IPS DF 19.7 (cell line): ENCODE data around the gene KIDINS220.
"Not testable (repeated sequence)": the region's sequence is repeated elsewhere in the genome, so short reads cannot be mapped to it uniquely, and the experiment has no call there.

ENCODE experiments used
- DNase-seq: peaks from one replicate; pipeline ENCODE4 v3.0.0-alpha.2; 2013; ENCODE audit warnings: low read depth, low spot score

The KIDINS220 gene

DNA sequence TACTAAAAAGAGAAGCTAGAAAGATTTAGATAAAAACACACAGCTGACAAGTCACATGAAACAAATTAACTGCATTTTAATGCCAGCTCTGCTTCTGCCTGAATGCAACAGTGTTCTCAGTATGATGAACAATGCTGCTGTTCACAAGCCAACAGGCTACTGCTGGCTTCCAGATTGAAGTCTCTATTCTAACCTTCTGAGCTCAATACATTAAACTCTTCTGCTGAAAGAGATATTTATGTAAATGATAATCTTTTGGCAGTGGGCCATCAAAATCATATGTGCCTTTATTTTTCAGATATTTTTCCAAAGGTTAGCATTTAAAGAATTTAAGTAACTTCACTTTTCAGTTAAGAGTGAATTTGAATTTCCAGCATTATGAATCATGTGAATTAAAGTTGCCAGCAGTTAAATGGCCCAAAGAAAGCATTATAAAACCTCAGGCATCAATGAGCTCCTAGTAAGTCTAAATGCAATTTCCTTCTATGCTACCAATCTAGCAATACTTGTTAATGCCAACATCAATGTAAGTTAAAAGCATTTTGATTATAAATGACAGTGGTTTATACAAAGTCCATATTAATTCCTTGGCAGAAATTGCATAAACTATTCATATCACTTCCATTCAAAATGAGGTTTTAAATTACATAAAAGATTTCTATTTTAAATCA is 83.2 kb downstream of the KIDINS220 start:
- no peak for DNase-seq

DNA sequence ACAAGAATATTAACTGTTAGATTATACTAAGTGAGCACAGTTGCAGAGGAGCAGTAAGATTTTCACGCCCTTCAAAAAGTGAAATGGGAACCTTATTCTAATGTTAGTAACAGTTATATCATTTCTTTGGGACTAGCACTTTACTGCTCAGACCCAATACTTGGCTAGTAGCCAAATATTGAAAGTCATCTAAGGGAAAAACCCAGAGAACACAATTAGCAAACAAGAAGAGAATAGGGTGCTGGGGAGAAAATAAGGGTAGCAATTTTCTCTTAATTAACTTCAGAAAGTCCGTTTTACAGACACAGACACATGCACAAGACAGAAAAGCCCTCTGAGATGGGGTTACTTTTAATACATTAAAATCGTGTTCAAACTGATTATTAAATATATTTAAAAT is 83.8 kb downstream of the KIDINS220 start:
- no peak for DNase-seq

DNA sequence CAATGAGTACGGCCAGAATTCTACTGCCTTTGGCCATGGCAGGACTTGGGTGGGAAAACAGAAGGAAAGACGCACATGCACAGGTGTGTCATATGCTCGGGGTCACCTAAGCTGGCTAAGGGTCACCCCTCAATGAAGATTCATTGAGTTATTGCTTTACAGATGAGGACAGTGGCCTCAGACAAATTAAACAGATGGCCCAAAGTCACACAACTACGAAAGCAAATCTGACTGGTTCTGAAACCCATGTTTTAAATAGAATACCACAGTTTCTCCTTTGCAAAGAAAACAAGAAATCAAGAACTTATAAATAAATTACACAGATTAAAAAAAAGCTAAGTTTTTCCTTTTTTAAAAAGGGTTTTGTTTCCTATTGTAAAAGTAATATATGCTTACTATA is 85.0 kb downstream of the KIDINS220 start:
- DNase-seq: no peak

DNA sequence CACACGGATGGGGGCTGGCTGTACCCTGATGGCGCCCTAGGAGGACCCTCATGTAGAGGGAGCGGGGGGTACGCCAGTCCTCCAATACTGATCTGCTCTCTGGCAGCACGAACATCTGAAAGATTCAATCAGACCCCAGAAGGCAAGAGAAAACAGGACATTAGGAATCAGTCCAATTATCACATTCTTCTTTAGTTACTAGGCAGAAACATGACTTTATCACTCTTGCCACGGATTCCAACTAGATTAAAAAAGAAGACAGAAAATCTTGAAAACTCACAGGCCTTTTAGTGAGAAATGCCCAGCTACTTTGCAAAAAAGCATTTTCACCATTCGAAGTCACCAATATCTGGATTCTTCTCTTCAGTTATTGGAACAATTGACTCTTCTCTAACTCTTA is 87.2 kb downstream of the KIDINS220 start:
- DNase-seq: no peak

DNA sequence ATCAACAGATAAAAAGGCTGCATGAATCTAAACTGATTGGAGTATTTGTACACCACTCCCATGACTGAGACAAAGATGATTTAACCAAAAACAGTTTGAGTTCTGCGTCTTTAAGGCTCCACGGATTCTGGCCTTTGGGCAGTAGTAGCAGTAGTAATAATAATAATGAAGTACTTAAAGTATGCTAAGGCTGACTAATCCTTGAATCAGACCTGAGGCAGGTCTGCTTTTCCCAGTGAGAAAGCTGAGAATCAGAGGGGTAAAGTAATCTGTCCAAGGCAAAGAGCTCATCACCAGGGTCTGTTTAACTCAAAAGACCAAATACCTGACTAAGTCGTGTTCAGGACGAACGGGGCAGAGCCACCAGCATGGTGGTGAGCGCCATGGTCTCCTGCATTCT is 94.2 kb downstream of the KIDINS220 start:
- no peak for DNase-seq

DNA sequence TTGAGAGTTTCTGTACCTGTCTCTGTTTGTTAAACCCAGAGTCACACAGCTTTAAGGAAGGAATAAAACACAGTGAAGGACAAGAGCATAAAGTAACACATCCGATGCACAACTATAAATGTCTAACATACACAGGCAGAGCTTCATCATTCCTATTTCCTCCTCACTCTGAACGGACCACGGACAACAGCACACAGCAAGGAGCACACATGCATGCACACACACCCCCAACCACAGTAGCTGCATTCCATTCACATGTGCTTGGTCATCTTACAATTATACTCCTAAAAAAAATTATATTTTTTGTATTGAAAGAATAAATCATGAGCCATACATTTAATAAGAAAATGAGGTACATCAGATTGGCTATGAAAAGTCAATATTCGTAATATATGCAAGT is 97.3 kb downstream of the KIDINS220 start:
- DNase-seq: no peak

DNA sequence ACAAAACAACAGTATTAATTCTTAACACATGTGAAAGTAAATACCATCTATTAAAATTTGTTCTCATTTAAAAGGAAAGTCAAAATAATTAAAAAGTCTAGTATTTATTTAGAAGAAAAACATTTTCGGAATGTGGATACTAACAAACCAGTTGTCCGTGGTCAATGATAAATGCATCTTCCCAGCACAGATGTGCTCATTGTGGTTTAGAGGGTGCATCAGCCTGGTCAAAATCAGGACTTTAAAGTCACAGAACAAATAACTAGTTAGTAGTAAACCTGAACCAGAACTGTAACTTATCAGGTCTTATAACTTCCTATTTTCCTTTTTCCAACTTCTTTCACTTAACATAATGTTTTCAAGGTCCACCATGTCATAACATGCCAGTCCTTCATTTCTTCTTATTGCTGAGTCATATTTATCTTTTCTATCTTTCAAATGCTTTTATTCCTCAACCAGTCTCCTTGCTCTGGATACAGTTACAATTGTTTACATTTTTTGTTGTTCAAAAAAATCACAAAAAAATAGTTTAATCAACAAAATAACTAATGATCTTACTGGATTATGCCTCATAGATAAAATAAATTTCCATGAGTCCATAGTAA is 99.7 kb downstream of the KIDINS220 start:
- no peak for DNase-seq

DNA sequence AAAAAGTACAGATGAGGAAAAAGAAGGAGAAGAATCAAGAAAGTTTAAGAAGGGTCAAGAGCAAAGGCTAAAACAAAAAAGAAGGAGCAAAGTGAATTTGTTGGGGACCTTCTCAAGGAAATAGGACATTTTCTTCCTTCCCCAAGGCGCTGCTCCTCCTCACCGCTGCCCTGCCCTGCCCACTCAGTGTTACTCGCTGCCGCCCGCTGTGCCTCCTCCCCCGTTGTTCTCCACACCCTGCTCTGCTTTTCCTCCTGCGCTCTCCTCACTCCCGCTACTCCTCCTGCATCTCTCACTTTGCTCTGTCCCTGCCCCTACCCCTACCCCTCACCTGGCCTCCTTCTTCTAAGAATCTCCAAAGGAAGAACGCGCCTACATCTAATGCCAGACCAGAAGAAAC is 104.8 kb downstream of the KIDINS220 start:
- DNase-seq: no peak

DNA sequence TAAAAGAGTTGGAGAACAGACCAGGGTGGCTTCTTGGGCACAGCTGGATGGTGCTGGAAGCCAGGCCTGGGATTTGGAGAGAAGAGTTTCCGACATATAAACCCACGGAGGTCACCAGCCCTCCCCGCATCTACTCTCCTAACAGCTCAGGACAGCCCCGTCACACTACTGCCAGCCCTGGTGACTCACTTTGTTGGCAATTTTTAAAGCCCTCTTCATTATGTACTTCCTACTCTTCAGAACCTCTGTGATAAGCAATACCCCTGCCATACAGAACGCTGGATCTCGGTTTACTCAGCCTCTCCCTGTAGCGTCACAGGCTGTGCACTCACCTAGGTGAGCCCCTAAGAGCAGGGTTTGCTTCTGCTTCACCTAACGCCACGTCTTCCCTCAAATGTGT is 107.5 kb downstream of the KIDINS220 start:
- DNase-seq: no peak

DNA sequence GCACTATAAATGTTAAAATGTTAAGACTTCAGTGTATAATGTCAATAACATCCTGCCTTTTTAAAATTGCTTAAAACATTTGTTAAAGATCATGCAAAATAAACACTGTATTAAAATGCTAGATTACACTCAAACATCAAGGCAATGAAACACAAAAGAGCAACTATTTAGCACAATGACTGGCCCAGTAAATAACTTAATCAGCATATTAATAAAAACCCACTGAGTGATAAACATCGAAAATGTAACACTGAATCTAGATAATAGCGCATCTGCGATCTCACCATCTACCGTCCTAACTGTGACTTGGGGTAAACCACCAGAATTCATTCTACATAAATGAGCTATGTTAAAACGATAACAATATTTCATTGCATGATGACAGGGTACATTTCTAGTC is 108.3 kb downstream of the KIDINS220 start:
- not testable (repeated sequence) for DNase-seq

DNA sequence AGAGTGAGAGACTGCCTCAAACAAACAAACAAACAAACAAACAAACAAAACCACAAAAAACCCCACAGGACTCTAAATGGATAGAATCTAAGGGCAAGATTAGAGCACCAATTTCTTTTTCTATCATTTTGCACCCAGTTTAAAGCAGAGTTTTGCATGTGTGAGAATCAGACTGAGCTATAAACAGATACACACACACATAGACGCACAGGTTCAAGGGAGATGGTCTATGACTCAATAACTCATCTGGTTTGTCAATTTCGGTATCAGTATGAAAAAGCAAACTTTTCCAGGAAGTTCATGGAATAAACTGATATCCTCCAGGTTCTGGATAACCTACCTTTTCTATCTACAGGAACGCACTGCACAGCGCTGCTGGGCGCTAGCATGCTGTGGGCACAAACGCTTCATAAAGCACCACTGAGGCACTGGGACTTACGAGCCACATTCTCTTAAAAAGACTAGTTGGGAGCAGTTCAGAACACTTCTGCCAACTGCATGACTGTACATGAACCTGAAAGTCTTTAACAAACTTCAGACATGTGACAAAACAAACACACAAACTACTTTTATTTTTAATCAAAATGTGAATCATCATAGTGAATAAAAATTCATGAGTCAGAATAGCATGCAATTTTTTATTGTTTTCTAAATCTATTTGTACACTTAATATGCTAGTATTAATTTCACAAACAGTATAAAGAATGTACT is 109.0 kb downstream of the KIDINS220 start:
- DNase-seq: no peak

DNA sequence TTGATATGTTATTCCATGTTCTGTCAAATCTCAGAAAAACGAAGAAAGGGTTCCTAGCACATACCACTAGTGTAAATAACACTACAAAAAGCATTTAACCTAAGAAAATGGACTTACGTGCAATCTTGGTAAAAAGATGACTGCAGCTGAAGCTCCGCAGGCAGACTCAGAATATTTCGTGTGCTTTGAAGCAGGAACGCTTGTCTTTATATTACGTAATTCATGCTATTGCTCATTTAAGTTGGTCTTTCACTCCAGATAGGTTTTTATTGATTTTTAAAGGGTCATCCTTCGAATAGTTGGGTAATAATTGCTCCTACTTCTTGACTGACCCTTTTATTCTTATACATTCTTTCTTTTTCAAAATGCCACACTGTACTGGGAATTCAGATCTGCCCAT is 111.6 kb downstream of the KIDINS220 start:
- DNase-seq: no peak

DNA sequence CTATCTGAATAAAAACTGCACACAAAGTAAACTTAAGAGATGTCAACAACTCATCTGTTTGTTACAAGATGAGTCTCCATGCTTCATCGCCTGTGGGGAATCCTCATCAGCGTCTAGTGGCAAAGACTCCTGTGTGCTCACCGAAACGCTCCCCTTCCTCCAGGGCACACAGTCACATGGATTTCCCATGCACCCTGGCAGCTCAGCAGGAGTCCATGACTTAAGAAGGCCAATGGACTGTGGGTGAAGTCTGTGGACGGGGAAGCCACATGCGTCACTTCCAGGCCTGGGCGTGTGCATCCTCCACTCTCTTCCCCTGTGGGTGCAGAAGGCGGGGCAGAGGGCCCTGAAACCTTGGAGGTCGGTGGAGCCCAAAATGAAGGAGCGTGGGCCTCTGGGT is 114.4 kb downstream of the KIDINS220 start:
- no peak for DNase-seq

DNA sequence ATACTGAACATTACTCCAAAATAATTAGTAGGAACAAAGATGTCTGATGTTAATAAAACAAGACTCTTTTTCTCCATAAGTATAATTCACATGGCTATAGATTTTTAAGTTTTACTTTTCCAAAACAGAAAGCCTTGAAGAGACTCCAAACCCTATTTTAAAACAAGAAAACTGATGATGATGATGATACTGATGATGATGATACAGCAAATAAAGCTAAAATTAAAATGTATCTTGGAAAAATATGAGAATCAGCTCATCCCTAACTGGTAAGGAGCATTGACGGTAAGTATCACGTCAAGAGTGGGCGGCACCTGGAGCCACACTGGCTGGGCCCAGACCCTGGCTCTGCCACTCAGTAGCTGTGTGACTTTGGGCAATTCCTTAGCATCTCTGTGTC is 116.0 kb downstream of the KIDINS220 start:
- DNase-seq: no peak

DNA sequence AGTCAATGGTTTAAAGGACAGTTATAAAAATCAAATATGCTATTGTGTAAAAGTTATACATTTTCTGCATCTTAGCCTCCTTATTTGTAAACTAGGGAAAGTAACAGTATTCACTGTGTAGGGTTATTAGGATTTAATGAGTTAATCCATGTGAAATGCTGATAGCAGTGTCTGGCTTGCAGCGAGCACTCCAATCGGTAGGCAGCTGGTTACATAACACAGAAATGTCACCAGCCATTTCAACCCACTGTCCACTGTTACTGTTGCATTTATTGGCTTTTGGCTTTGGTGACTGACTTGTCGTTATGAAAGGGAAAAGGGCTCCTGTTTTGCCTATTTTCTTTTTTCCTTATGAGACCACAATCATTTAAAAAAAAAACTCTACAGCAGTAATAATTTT is 116.7 kb downstream of the KIDINS220 start:
- DNase-seq: no peak

DNA sequence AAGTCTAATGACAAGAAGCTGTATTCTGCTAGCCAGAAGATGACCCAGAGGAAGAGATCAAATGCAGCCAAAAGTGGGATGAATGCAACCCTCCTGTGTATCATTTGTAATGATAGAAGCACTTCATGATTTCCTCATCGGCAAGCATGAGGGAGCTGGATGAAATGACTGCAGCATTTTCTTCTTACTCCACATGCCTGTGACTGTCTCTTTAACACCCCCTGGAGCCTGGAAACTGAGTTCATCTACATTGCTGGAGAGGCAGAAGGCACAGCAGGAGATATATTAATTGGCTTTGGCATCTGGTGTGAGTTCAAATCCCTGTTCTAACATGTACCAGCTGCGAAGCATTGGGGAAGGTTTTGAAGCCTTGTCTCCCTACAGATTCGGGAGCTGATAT is 117.9 kb downstream of the KIDINS220 start:
- no peak for DNase-seq

DNA sequence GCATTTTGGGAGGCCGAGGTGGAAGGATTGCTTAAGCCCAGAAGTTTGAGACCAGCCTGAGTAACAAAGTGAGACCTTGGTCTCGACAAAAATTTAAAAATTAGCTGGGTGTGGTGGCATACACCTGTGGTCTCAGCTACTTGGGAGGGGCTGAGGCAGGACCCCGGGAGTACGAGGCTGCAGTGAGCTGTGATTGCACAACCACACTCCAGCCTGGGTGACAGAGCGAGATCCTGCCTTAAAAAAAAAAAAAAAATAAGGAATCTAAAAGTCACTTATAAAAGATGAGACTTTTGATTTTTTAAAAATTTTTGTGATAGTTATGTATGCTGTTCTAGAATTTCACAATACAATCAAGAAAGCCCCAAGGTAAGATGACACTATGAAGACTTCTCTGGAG is 122.4 kb downstream of the KIDINS220 start:
- DNase-seq: no peak

DNA sequence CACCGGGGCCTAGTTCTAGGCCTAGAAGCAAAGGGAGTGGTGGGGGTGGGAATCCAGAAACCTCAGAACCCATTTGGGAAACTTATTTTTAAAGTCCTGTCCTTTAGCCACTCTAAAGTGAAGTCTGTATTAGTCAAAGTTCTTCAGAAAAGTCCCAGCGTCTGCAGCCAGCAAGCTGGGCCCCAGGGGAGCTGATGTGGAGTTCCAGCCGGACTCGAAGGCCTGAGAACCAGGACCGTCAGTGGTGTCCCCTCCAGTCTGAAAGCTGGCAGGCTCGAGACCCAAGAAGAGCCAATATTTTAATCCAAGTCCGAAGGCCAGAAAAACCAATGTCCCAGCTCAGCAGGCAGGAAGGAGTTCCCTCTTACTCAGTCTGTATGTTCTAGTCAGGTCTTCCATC is 123.1 kb downstream of the KIDINS220 start:
- no peak for DNase-seq

DNA sequence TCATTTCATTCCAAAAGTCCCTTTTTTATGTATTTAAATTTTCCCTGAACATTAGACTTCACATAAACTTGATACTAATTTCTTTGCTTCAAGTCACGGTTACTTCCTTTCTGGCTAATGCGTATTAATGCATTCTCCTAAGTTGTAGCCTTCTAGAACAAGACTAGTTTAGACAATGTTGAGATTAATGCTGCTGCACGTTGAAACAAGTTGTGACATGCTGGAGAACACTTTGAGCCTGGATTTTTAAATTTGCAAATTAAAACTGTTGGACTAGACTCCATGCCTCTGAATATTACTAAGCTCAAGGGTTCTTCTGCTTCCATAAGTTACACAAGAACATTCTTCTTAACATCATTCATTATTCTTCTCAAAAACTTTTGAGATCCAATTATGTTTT is 126.5 kb downstream of the KIDINS220 start:
- no peak for DNase-seq

DNA sequence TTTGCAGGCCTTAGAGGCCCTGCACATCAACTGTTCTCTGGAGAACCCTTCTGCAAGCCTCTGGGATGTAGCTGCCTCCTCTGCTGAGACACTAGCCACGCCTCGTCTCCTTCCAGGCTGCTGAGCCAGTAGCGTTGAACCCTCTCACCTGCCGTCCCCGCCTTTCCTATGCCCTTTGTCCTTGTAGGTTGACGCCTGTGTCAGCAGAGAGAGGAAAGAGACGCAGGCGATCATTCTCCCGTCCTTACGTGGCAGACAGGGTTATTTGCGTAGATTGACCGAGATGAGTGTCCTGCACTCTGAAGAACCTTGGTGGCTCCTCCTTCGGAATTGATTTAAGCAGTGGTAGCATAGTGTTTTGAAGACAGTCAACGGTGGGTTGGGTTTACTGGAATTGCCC is 127.8 kb downstream of the KIDINS220 start:
- DNase-seq: no peak

DNA sequence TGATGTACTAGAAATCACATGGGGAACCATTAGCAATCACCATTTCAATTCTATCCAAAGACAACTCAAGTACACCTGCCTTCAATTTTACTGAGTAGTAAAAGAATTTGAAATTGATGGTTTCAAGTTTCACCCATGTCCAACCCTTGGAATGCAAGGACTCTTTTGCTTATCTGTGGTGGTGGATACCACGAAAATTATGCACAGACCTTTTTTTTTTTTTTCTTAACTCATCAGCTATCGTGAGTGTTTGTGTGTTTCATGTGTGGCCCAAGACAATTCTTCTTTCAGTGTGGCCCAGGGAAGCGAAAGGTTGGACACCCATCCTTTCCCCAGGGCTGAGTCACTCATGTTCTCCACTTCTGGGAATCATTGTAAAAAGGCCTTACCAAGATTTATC is 132.5 kb downstream of the KIDINS220 start:
- no peak for DNase-seq

DNA sequence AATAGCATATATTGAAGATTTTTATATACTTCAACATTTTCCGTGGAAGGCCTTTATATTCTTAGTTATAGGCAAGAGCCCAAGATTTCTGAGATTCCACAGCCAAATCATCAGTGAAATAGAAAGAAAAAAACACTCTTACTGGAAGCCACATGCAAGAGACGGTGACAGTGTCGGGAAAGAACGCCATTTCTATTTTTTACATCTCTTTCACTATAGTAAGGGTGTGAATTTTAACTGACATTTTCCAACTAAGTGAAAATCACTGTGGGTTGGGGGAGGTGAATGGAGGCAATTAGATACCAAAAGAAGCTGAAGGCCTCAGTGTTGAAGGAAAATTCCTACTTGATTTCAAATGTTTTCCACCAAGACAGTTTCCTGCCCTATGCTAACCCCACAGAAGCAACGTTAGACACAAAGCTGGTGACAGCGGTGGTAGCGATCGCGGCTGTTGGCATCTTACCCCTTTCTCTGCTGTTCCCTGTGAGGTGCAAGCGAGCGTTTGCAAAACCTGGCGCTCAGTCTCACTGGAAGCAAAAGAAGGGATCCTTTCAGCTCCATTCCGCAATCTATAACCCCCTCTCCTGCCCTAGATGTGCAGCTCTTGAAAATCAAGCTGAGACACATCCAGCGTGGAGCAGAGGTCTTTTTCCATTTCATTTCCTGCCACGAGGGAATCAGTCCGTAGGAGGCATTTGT is 135.6 kb downstream of the KIDINS220 start:
- DNase-seq: no peak

DNA sequence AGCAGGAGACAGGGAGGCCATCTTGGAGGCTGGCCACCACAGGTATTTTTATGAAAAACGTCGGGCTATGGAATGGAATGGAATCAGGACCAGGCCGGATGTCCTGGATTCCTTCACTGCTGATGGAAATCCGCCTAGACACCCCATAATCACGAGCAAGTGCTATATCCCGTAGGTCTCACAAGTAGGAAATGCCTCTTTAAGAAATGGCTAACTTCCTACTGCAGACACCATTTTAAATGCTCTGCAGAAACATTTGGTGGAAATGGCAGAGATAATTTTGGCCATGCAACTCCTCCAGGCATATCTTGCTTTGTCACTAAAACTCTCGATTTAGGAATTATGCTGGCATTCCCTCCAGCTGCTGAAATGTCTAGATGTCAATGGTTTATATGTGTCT is 137.6 kb downstream of the KIDINS220 start:
- no peak for DNase-seq
